HEK293T (cell line): Measurements from ENCODE around the gene PLXNA2.

ENCODE experiments used
- BHLHE40 ChIP-seq: fragments of 450-650 bp; IDR thresholded peaks from 2 replicates; pipeline ENCODE4 v1.6.1; 2016; ENCODE audit warnings: mild to moderate bottlenecking, moderate library complexity, borderline replicate concordance
- CTBP1 ChIP-seq: fragments of 450-650 bp; IDR thresholded peaks from 2 replicates; pipeline ENCODE4 v1.6.1; 2016; ENCODE audit warnings: borderline replicate concordance
- SP1 ChIP-seq: fragments of 450-650 bp; IDR thresholded peaks from 2 replicates; pipeline ENCODE4 v1.6.1; 2017

- TF ChIP-seq SP1 (no peak), CTBP1 (no peak), BHLHE40 (no peak)
Observed at GRCh38 chr1:208174200-208174599, 70.0 kb downstream of the PLXNA2 start.
